ENCODE results near the gene STRBP.

Gene STRBP

GRCh38 chr9:123083680-123084079 lies 184.7 kb downstream of the STRBP start:
- DNase-seq (ENCODE audit: low read depth, low spot score): no peak
- H3K27ac ChIP-seq: no peak overlapping the region

DNA sequence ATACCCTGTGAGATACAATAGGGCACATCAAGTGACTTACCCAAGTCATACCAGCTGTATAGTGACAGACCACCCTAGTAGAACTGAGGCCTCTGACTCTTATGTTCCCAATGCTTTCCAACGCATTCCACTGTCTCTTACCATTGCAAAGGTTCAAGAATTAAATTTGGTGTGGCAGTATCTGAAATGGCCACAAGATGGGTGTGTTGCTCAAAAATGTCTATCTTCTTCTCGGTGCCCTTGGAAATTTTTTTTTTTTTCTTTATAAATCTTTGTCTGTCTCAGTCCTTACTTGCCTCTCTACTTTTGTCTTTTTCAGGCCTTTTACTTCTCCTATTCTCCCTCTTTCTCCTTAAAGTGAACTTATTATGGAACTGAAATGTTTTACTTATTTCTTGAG lies 186.6 kb downstream of the STRBP start:
- DNase-seq (ENCODE audit: low read depth, low spot score): no peak
- H3K27ac ChIP-seq: no peak overlapping the region

DNA sequence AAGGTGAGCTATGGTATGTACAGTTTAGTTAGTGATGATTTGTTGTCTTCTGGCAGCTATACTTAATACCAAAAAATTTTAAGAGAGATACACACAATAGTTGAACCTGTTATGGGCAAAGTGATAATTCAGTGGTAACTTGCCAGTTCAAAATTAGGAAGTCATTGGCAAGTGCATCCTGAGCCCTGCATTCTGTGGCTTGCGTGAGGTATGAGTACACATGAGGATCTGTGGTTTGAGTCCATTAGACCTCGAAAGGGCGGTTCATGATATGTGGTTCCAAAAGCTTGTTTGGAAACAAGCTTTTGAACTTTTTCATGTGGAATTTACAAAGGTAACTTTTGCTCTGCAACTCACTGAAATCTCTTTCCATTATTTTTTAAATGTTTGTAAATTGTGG lies 187.9 kb downstream of the STRBP start:
- no peak for DNase-seq (ENCODE audit: low read depth, low spot score)
- no peak overlapping the region for H3K27ac ChIP-seq

DNA sequence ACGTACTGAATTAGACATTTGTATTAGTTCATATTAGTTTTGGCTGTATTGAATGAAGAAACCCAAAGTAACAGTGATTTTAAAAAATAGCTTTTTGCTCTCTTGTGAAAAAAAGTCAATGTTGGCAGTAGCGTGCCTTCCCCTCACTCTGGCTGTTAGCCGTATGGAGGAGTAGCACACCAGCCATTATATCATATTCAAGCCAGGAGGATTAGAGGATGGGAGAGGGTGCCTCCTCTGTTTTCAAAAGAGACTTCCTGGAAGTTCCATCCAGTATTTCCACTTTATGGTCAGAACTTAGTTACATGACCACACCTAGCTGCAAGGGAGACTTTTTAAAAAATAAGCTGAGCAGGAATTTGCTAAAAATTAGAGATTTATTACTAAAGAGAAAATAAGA lies 193.8 kb downstream of the STRBP start:
- no peak overlapping the region for H3K27ac ChIP-seq
- DNase-seq (ENCODE audit: low read depth, low spot score): no peak

DNA sequence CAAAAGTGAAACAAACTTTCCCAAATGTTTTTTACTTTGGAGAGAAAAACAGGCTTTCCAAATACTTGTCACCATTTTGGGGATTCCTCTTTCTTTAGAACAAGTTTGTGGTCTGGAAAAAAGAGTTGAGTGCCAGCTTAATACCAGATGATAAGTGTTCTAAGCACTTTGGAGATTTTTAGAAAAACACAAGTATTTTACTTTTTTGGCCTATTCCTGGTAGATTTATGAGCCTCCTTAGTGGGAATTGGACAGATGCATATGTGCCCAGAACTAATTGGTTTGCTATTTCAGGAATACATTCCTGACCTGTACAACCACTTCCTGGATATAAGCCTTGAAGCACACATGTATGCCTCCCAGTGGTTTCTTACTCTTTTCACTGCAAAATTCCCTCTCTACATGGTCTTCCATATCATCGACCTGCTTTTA lies 194.4 kb downstream of the STRBP start:
- DNase-seq (ENCODE audit: low read depth, low spot score): no peak
- H3K27ac ChIP-seq: no peak overlapping the region

GRCh38 chr9:123073441-123073840 lies 194.9 kb downstream of the STRBP start:
- no peak for DNase-seq (ENCODE audit: low read depth, low spot score)
- no peak overlapping the region for H3K27ac ChIP-seq

DNA sequence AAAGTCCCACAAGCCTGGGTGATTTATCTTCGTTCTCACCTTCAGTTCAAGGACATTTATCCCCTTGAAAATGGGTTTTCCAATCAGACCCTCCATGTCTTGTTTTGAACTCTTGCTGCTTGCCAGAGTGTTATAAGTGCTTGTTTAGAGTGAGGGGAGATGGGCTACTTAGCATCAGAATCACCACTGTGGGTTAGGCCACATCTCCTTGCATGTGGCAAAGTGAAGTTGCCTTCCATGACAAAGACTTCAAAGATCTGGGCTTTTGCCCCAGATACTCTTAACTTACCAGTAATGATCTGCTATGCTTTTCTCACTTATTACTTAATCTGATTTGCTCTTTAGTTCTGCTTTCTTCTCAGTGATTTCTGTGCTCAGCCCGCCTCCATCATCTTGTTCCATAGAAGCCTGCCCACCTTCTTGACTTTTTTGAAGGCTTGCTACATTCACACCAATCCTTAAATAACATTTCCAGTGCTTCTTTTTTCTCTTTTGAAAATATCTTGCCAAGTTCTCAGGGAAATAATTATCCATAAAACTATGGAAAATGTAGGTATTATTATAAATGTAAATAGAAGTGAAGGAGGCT lies 195.9 kb downstream of the STRBP start:
- H3K27ac ChIP-seq: no peak overlapping the region
- no peak for DNase-seq (ENCODE audit: low read depth, low spot score)
